Gastrocnemius medialis (tissue), 4 donors: ENCODE measurements around the gene ATG7. TPM values are rescaled to one million over a fixed set of nuclear protein-coding genes. Genes with fewer than 3 reads are reported as not detected.
"Not testable (repeated sequence)": the region's sequence is repeated elsewhere in the genome, so short reads cannot be mapped to it uniquely, and the experiment has no call there.

ENCODE experiments used
- ATAC-seq, 2 donors: fragments of 150-250 bp; one replicate each; pipeline ENCODE4 v1.9.1; 2016
- DNase-seq, 2 donors: peaks; one replicate each; pipeline ENCODE4 v3.0.0-alpha.2; 2019
- H3K27ac ChIP-seq, 4 donors: fragments of 200-600 bp; sonication (generic); 1 replicate in 1 of 4; 2 replicates in 3 of 4; pipeline ENCODE4 v1.5.1; 2016 to 2018; ENCODE audit warnings: mild to moderate bottlenecking in 2 of 4, moderate library complexity in 1 of 4
- H3K27me3 ChIP-seq, 3 donors: fragments of 200-600 bp; sonication (generic) in 2 of 3; 1 replicate in 1 of 3; 2 replicates in 2 of 3; pipeline versions ENCODE4 v1.5.1 to v1.6.0; 2016 to 2019; ENCODE audit warnings: mild to moderate bottlenecking in 1 of 3, moderate library complexity in 1 of 3
- H3K36me3 ChIP-seq, 2 donors: fragments of 200-600 bp; sonication (generic) in 1 of 2; one replicate each; pipeline ENCODE4 v1.5.1; 2017 to 2018
- H3K4me1 ChIP-seq, 2 donors: fragments of 200-600 bp; sonication (generic) in 1 of 2; one replicate each; pipeline ENCODE4 v1.5.1; 2016 to 2017; ENCODE audit warnings: mild to moderate bottlenecking in 2 of 2
- H3K4me3 ChIP-seq, 4 donors: fragments of 200-600 bp; sonication (generic) in 3 of 4; 1 replicate in 1 of 4; 2 replicates in 3 of 4; pipeline ENCODE4 v1.5.1; 2016 to 2019; ENCODE audit warnings: mild to moderate bottlenecking in 2 of 4
- H3K9me3 ChIP-seq, 3 donors: fragments of 200-600 bp; sonication (generic) in 2 of 3; 1 replicate in 1 of 3; 2 replicates in 2 of 3; pipeline ENCODE4 v1.5.1; 2016 to 2019
- CTCF ChIP-seq, 5 experiments: fragments of 450-650 bp in 3 of 5; fragments of 200-600 bp in 2 of 5; sonication (generic) in 2 of 5; IDR thresholded peaks in 4 of 5; conservative IDR thresholded peaks in 1 of 5; 1 replicate in 4 of 5; 2 replicates in 1 of 5; pipeline ENCODE4 v1.5.1; 2016 to 2019; ENCODE audit warnings: antibody characterized with exemption in 5 of 5, mild to moderate bottlenecking in 3 of 5, moderate library complexity in 3 of 5
- POLR2A ChIP-seq, 2 donors: fragments of 450-650 bp; IDR thresholded peaks; one replicate each; pipeline ENCODE4 v1.6.1; 2017; ENCODE audit warnings: antibody characterized with exemption in 2 of 2, mild to moderate bottlenecking in 2 of 2, moderate library complexity in 2 of 2
- in situ Hi-C, 4 donors: fragments of 200-750 bp; cut with MboI; loops; one replicate each; pipeline versions ENCODE4 v1.15.0 to v1.8.0; 2017; ENCODE audit warnings: low sequenced_read_pairs in 4 of 4
- intact Hi-C: fragments of 100-400 bp; cut with DNase I; formaldehyde crosslinking; loops from one replicate; pipeline ENCODE4 v1.15.1; 2023; ENCODE audit warnings: low total_unique reads
- total RNA-seq, 4 donors: library from RNA; depleted of rRNA; stranded (reverse); fragments of >200 nt; gene quantifications; one replicate each; pipeline versions ENCODE4 v1.1.0 to v1.2.3, GENCODE V29; 2016

ATG7 gene
- total RNA-seq, 4 donors from 2014 or later = 13.5 to 29.2 (median 15.0) TPM

GRCh38 chr3:11444404-11444803, 172.2 kb downstream of the ATG7 start:
- no peak for ATAC-seq
- intact Hi-C loops (no loop called here), in situ Hi-C loops (no loop called here)
- DNase-seq = no peak
- Histone ChIP-seq H3K27me3 (no peaks in the 10 kb centered on the region), H3K27ac (no peak overlapping the region), H3K9me3 (no peaks in the 10 kb centered on the region), H3K36me3 (no peaks in the 10 kb centered on the region), H3K4me3 (no peak overlapping the region), H3K4me1 (peaks cover 0 to 5% of the 10 kb centered on the region in 2 donors)
- TF ChIP-seq POLR2A (IDR thresholded peaks at IDR 0.05) (no peak), CTCF (IDR thresholded peaks at IDR 0.05 in 4 of 5, conservative IDR thresholded peaks at IDR 0.05 in 1 of 5) (no peak)

GRCh38 chr3:11445193-11445592, 173.0 kb downstream of the ATG7 start:
- H3K27ac ChIP-seq, H3K9me3 ChIP-seq, DNase-seq, H3K4me3 ChIP-seq, H3K36me3 ChIP-seq, H3K4me1 ChIP-seq, in situ Hi-C loops, H3K27me3 ChIP-seq, ATAC-seq, intact Hi-C loops: not testable (repeated sequence)

GRCh38 chr3:11445883-11446282, 173.7 kb downstream of the ATG7 start:
- Histone ChIP-seq H3K27ac (no peak overlapping the region), H3K36me3 (no peaks in the 10 kb centered on the region), H3K4me3 (no peak overlapping the region), H3K27me3 (no peaks in the 10 kb centered on the region), H3K9me3 (no peaks in the 10 kb centered on the region), H3K4me1 (peaks cover 0 to 5% of the 10 kb centered on the region in 2 donors)
- no peak for TF ChIP-seq CTCF (IDR thresholded peaks at IDR 0.05 in 4 of 5, conservative IDR thresholded peaks at IDR 0.05 in 1 of 5)
- no peak for TF ChIP-seq POLR2A (IDR thresholded peaks at IDR 0.05)
- intact Hi-C loops = no loop called here
- no peak for DNase-seq
- in situ Hi-C loops = no loop called here
- no peak for ATAC-seq

- Histone ChIP-seq H3K4me3 (no peak overlapping the region), H3K27me3 (no peaks in the 10 kb centered on the region), H3K27ac (no peak overlapping the region), H3K9me3 (no peaks in the 10 kb centered on the region), H3K4me1 (peaks cover 0 to 5% of the 10 kb centered on the region in 2 donors), H3K36me3 (no peaks in the 10 kb centered on the region)
- in situ Hi-C loops (no loop called here), intact Hi-C loops (no loop called here)
- TF ChIP-seq POLR2A (IDR thresholded peaks at IDR 0.05) (no peak), CTCF (IDR thresholded peaks at IDR 0.05 in 4 of 5, conservative IDR thresholded peaks at IDR 0.05 in 1 of 5) (no peak)
- ATAC-seq = no peak
- no peak for DNase-seq
Observed at GRCh38 chr3:11447584-11448200, 175.5 kb downstream of the ATG7 start.

DNA sequence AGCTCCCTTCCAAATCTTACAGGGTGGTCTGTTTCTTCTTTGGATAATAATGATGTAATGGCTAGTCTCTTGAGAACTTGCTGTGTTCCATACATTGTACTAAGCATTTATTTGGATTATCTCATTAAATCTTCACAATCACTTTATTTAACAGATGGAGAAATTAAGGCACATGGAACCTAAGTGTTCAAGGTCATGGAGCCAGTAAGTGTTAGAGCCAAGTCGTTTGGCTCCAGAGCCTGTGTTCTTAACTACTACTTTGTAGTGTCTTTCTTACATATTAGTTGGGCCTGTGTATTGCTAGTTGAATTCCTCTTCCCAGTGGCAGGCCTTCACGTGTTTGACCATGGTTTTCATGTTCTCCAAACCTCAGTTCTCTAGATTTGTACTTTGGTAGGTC, 177.8 kb downstream of the ATG7 start:
- no peak for DNase-seq
- H3K4me1 ChIP-seq = peaks cover 7 to 12% of the 10 kb centered on the region in 2 donors
- no peaks in the 10 kb centered on the region for H3K36me3 ChIP-seq
- H3K9me3 ChIP-seq = no peaks in the 10 kb centered on the region
- no peak for ATAC-seq
- TF ChIP-seq POLR2A (IDR thresholded peaks at IDR 0.05) (no peak), CTCF (IDR thresholded peaks at IDR 0.05 in 4 of 5, conservative IDR thresholded peaks at IDR 0.05 in 1 of 5) (no peak)
- in situ Hi-C loops (no loop called here), intact Hi-C loops (no loop called here)
- no peaks in the 10 kb centered on the region for H3K27me3 ChIP-seq
- H3K4me3 ChIP-seq = no peak overlapping the region
- H3K27ac ChIP-seq = no peak overlapping the region
